SU-DHL-6 (cell line): ENCODE measurements around the gene TLK2.

Source experiments
- H2AFZ ChIP-seq: fragments of 200-600 bp; sonication (generic); 2 replicates; pipeline ENCODE4 v1.6.1; 2014; ENCODE audit warnings: low read depth, mild to moderate bottlenecking, moderate library complexity, mixed read lengths, antibody characterized with exemption, low read length; ENCODE audit not compliant: severe bottlenecking
- H3F3A ChIP-seq: fragments of 200-600 bp; shearing (Covaris generic); 2 replicates; pipeline ENCODE4 v1.6.0; 2016; ENCODE audit warnings: antibody characterized with exemption, mild to moderate bottlenecking; ENCODE audit not compliant: insufficient read depth
- H3K27ac ChIP-seq: fragments of 200-600 bp; sonication (generic); 2 replicates; pipeline ENCODE4 v1.5.1; 2016; ENCODE audit warnings: low read depth, mild to moderate bottlenecking, low read length, moderate library complexity, mixed read lengths
- H3K27me3 ChIP-seq: fragments of 200-600 bp; sonication (generic), shearing (Covaris generic); 2 replicates; pipeline ENCODE4 v1.6.0; 2014; ENCODE audit warnings: mild to moderate bottlenecking, low read length
- H3K36me3 ChIP-seq: fragments of 200-600 bp; sonication (generic); 2 replicates; pipeline ENCODE4 v1.6.1; 2014; ENCODE audit warnings: mild to moderate bottlenecking, low read length, mixed read lengths
- H3K4me2 ChIP-seq: fragments of 300-600, 200-600 bp; shearing (Covaris generic), sonication (generic); 2 replicates; pipeline ENCODE4 v1.6.0; 2014; ENCODE audit warnings: low read length, low read depth, mild to moderate bottlenecking; ENCODE audit not compliant: poor library complexity, severe bottlenecking
- H3K4me3 ChIP-seq: fragments of 200-600 bp; sonication (generic); 2 replicates; pipeline ENCODE4 v1.5.1; 2014; ENCODE audit warnings: antibody characterized with exemption, low read length, mild to moderate bottlenecking, mixed read lengths; ENCODE audit not compliant: insufficient read depth, poor library complexity, severe bottlenecking
- H3K79me2 ChIP-seq: fragments of 200-600 bp; sonication (generic); 2 replicates; pipeline ENCODE4 v1.6.1; 2014; ENCODE audit warnings: mild to moderate bottlenecking, low read length, moderate library complexity; ENCODE audit not compliant: insufficient read depth
- H3K9ac ChIP-seq: fragments of 200-600 bp; sonication (generic); 2 replicates; pipeline ENCODE4 v1.7.0; 2014; ENCODE audit warnings: mild to moderate bottlenecking, low read length
- H3K9me2 ChIP-seq: fragments of 200-600 bp; sonication (generic); replicated peaks from 2 replicates; pipeline ENCODE4 v1.6.1; 2014; ENCODE audit warnings: low read length; ENCODE audit not compliant: insufficient read depth
- H3K9me3 ChIP-seq: fragments of 200-600 bp; sonication (generic); 2 replicates; pipeline ENCODE4 v1.6.1; 2014; ENCODE audit warnings: low read length, mixed read lengths; ENCODE audit not compliant: insufficient read depth
- H4K20me1 ChIP-seq: fragments of 200-600 bp; sonication (generic); 2 replicates; pipeline ENCODE4 v1.6.1; 2014; ENCODE audit warnings: low read depth, mild to moderate bottlenecking, antibody characterized with exemption, low read length, moderate library complexity, mixed read lengths
- EZH2phosphoT487 ChIP-seq: fragments of 200-600 bp; sonication (generic), shearing (Covaris generic); conservative IDR thresholded peaks from 2 replicates; pipeline ENCODE4 v1.6.1; 2018; ENCODE audit warnings: mild to moderate bottlenecking, antibody characterized with exemption, low read length, moderate library complexity, mixed read lengths
- TF ChIP-seq, protein P1 (sequence below): fragments of 200-600 bp; sonication (generic); IDR thresholded peaks from one replicate; pipeline ENCODE4 v1.5.1; 2017; ENCODE audit warnings: antibody characterized with exemption, mild to moderate bottlenecking, low read length, moderate library complexity; ENCODE audit not compliant: insufficient read depth, poor library complexity, severe bottlenecking

Gene TLK2

DNA sequence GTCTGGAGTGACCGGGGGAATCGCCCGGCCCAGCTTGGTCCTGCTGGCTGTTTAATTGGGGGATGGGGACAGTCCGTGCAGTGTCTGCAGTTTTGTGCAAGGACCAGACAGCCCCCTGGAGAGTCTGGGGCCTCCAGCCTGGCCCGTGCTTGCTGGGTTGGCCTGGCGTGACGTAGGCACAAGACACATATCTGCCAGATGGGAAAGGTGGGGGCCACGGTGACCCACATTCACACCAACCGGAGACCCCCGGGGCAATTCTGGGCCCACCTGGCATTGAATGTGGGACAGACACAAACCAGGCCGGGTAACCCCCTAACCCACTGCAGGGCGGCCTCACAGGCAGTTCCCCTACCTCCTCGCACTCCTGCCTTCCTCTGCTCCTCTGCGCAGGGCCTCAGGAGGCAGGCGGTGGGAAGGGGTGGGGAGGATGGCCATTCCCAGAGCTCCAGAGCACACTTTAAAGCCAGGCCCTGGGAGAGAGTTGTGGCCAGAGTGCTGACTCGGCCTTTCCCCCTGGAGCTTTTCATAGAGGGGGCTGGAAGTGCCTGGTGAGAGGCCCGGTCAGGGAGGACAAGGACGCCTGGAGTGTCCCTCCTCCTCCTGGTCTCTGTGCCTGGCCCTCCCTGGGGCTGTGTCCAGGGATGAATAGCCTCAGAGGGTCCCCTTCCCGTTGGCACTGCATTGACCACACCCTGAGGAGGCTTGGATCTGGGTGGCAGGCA is 150.4 kb downstream of the TLK2 start:
- H3K27me3 ChIP-seq = no peaks in the 10 kb centered on the region
- H3K9me2 ChIP-seq = no peaks in the 10 kb centered on the region
- no peaks in the 10 kb centered on the region for H3K79me2 ChIP-seq
- no peak overlapping the region for H3K4me3 ChIP-seq
- no peaks in the 10 kb centered on the region for H3K9me3 ChIP-seq
- H3K27ac ChIP-seq = no peak overlapping the region
- no peak overlapping the region for H2AFZ ChIP-seq
- H3K36me3 ChIP-seq = no peaks in the 10 kb centered on the region
- no peaks in the 10 kb centered on the region for H4K20me1 ChIP-seq
- no peaks in the 10 kb centered on the region for H3F3A ChIP-seq
- no peak overlapping the region for H3K9ac ChIP-seq
- no peak for TF ChIP-seq EZH2phosphoT487
- TF ChIP-seq, protein P1, sequence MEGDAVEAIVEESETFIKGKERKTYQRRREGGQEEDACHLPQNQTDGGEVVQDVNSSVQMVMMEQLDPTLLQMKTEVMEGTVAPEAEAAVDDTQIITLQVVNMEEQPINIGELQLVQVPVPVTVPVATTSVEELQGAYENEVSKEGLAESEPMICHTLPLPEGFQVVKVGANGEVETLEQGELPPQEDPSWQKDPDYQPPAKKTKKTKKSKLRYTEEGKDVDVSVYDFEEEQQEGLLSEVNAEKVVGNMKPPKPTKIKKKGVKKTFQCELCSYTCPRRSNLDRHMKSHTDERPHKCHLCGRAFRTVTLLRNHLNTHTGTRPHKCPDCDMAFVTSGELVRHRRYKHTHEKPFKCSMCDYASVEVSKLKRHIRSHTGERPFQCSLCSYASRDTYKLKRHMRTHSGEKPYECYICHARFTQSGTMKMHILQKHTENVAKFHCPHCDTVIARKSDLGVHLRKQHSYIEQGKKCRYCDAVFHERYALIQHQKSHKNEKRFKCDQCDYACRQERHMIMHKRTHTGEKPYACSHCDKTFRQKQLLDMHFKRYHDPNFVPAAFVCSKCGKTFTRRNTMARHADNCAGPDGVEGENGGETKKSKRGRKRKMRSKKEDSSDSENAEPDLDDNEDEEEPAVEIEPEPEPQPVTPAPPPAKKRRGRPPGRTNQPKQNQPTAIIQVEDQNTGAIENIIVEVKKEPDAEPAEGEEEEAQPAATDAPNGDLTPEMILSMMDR = no peak
- no peak overlapping the region for H3K4me2 ChIP-seq

DNA sequence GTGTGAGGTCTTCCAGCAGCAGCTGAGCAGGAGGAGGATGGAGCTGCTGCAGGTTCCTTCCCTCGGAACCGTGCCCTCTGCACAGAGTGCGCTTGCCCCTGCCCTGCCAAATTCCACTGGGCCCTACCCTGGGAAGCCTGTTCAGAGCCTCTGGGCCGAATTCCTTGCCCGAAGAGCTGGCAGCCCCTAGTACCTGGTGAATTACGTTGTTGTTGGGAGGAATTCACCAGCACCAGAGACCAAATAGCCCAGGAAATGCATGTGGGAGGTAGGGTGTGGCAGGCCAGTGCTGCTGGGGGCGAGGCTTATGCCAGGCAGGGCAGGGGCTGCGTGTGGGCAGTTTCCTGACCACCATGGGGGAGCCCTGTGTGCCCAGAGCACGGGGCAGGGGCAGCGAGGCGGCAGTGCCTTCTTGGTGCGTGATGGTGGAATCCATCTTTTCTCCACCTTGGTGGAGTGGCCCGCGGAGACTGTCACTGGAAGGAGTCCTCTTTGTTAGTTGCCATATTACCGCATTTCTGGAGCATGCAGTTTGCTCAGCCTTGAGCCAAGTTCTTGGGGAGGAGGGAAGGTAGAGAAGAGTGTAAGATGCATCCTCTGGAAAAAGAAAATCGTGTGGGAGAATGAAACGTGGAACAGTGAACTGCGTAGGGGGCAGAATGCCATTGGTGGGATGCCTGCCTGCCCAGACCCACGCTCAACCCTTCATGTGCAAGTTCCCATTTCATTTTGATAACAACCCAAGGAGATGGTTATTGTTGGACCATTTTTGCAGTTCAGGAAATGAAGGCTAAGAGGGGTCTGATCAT is 151.1 kb downstream of the TLK2 start:
- no peak overlapping the region for H3K4me3 ChIP-seq

DNA sequence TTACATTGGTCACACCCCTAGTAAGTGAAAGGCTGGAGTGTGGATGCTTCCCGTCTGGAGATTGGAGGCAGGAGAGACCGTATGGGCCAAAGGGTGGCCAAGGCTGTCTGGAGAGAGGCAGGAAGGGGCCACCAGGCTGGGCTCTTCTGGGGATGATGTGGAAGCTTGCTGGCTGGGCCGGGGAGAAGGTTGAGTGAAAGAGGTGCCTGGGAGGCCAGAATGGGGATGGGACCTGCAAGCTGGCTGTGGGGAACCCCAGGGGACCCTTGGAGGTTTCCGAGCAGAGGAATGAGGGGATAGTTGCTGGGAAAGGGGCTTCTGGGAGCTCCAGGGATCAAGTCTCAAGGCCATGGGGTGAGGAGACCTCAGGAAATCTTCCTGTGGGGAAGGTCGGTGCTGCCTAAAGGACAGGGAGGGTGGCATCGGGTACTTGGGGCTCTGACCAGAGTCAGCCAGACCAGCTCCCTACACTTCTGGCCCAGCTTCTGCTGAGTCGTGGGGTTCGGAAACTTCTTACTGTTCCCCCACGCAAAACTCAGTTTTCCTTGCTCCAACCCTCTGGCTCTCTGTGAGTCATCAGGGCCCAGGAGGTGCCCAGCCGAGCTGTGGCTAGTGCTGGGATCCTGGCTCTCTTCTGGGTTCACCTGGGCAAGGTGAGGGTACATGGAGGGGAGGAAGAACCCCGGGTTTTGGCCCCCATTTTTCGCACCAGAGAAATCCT is 151.9 kb downstream of the TLK2 start:
- H3K9me2 ChIP-seq = no peaks in the 10 kb centered on the region

More for the DNA sequence above, 151.1 kb downstream of the TLK2 start:
- Histone ChIP-seq H3K36me3 (no peaks in the 10 kb centered on the region), H3K4me2 (no peak overlapping the region), H3K9ac (no peak overlapping the region), H3K79me2 (no peaks in the 10 kb centered on the region), H3F3A (no peaks in the 10 kb centered on the region), H3K9me3 (no peaks in the 10 kb centered on the region), H3K9me2 (no peaks in the 10 kb centered on the region), H2AFZ (no peak overlapping the region), H3K27ac (no peak overlapping the region), H3K27me3 (no peaks in the 10 kb centered on the region), H4K20me1 (no peaks in the 10 kb centered on the region)
- no peak for TF ChIP-seq EZH2phosphoT487
- TF ChIP-seq, protein P1 = no peak

More for the DNA sequence above, 151.9 kb downstream of the TLK2 start:
- H4K20me1 ChIP-seq = no peaks in the 10 kb centered on the region
- H3K27me3 ChIP-seq = no peaks in the 10 kb centered on the region
- H2AFZ ChIP-seq = no peak overlapping the region
- no peak overlapping the region for H3K9ac ChIP-seq
- no peak overlapping the region for H3K27ac ChIP-seq
- no peak overlapping the region for H3K4me2 ChIP-seq
- no peaks in the 10 kb centered on the region for H3K36me3 ChIP-seq
- H3K4me3 ChIP-seq = no peak overlapping the region
- TF ChIP-seq EZH2phosphoT487 = no peak
- TF ChIP-seq, protein P1 = no peak
- no peaks in the 10 kb centered on the region for H3F3A ChIP-seq
- no peaks in the 10 kb centered on the region for H3K9me3 ChIP-seq
- no peaks in the 10 kb centered on the region for H3K79me2 ChIP-seq
